ENCODE data around the gene FGF4. TPM values are rescaled to one million over a fixed set of nuclear protein-coding genes. Genes with fewer than 3 reads are reported as not detected.

The FGF4 gene
- total RNA-seq, 1 experiment from 2014 or later, result not detected

DNA sequence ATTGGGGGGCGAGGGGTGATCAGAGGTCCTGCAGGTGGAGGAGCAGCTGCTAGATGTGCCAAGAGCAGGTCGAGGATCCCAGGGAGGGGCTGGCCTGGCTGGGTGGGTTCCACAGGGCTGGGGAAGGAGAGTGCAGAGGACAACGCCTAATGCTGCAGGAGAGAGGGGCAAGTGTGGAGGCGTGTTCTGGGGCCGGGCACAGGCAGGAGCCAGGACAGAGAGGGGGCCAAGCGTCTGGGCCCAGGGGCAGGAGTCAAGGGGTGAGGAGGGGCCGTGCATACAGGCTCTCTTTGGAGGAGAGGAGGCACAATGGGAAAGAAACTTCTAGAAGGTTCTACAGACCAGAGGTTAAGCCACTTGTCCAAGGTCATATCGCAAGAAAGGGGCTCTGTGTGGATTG lies 44.6 kb downstream of the FGF4 start:
- no peak for DNase-seq (ENCODE audit: low spot score)
- intact Hi-C loops (cut with micrococcal nuclease; ENCODE audit: unreplicated experiment), result no loop called here
- BruUV-seq (replicated peaks), result no TSS peak
- Histone ChIP-seq H3K4me1 (ENCODE audit: insufficient read depth, low read length, poor library complexity, severe bottlenecking) (no peaks in the 10 kb centered on the region), H3K4me3 (ENCODE audit: low read depth, low read length, poor library complexity, severe bottlenecking) (no peak overlapping the region), H3K27ac (ENCODE audit: low read depth, low read length, poor library complexity, severe bottlenecking) (no peak overlapping the region), H3K9me3 (ENCODE audit: low read depth, low read length, poor library complexity, severe bottlenecking) (peaks cover 5% of the 10 kb centered on the region), H3K36me3 (ENCODE audit: insufficient read depth, low read length, poor library complexity, severe bottlenecking) (no peaks in the 10 kb centered on the region), H3K27me3 (replicated peaks; ENCODE audit: insufficient read depth, low read depth, low read length, poor library complexity) (no peaks in the 10 kb centered on the region)
- ChIA-PET POLR2A (ENCODE audit: low non-redundant PET) (no interaction called here), CTCF (no interaction called here)
- TF ChIP-seq, protein P1, sequence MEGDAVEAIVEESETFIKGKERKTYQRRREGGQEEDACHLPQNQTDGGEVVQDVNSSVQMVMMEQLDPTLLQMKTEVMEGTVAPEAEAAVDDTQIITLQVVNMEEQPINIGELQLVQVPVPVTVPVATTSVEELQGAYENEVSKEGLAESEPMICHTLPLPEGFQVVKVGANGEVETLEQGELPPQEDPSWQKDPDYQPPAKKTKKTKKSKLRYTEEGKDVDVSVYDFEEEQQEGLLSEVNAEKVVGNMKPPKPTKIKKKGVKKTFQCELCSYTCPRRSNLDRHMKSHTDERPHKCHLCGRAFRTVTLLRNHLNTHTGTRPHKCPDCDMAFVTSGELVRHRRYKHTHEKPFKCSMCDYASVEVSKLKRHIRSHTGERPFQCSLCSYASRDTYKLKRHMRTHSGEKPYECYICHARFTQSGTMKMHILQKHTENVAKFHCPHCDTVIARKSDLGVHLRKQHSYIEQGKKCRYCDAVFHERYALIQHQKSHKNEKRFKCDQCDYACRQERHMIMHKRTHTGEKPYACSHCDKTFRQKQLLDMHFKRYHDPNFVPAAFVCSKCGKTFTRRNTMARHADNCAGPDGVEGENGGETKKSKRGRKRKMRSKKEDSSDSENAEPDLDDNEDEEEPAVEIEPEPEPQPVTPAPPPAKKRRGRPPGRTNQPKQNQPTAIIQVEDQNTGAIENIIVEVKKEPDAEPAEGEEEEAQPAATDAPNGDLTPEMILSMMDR (conservative IDR thresholded peaks at IDR 0.05; ENCODE audit: low read depth, low read length), result no peak
- no peak for TF ChIP-seq EZH2 (IDR thresholded peaks at IDR 0.05; ENCODE audit: borderline replicate concordance, low read depth, low read length, poor library complexity, severe bottlenecking)

GRCh38 chr11:69729252-69729651 lies 45.9 kb downstream of the FGF4 start:
- H3K27me3 ChIP-seq (replicated peaks; ENCODE audit: insufficient read depth, low read depth, low read length, poor library complexity), result no peaks in the 10 kb centered on the region
- no TSS peak for BruUV-seq (replicated peaks)
- peaks cover 5% of the 10 kb centered on the region for H3K9me3 ChIP-seq (ENCODE audit: low read depth, low read length, poor library complexity, severe bottlenecking)
- intact Hi-C loops (cut with micrococcal nuclease; ENCODE audit: unreplicated experiment), result no loop called here
- H3K4me3 ChIP-seq (ENCODE audit: low read depth, low read length, poor library complexity, severe bottlenecking), result no peak overlapping the region
- no peak overlapping the region for H3K27ac ChIP-seq (ENCODE audit: low read depth, low read length, poor library complexity, severe bottlenecking)
- POLR2A ChIA-PET (ENCODE audit: low non-redundant PET), result no interaction called here
- no peaks in the 10 kb centered on the region for H3K4me1 ChIP-seq (ENCODE audit: insufficient read depth, low read length, poor library complexity, severe bottlenecking)
- TF ChIP-seq, protein P1 (conservative IDR thresholded peaks at IDR 0.05; ENCODE audit: low read depth, low read length), result no peak
- no peak for TF ChIP-seq EZH2 (IDR thresholded peaks at IDR 0.05; ENCODE audit: borderline replicate concordance, low read depth, low read length, poor library complexity, severe bottlenecking)
- DNase-seq (ENCODE audit: low spot score), result no peak
- no peaks in the 10 kb centered on the region for H3K36me3 ChIP-seq (ENCODE audit: insufficient read depth, low read length, poor library complexity, severe bottlenecking)
- CTCF ChIA-PET, result no interaction called here

GRCh38 chr11:69727266-69727665 lies 47.9 kb downstream of the FGF4 start:
- H3K36me3 ChIP-seq (ENCODE audit: insufficient read depth, low read length, poor library complexity, severe bottlenecking), result no peaks in the 10 kb centered on the region
- no peak overlapping the region for H3K4me3 ChIP-seq (ENCODE audit: low read depth, low read length, poor library complexity, severe bottlenecking)
- H3K27me3 ChIP-seq (replicated peaks; ENCODE audit: insufficient read depth, low read depth, low read length, poor library complexity), result peaks cover 7% of the 10 kb centered on the region
- ChIA-PET POLR2A (ENCODE audit: low non-redundant PET) (no interaction called here), CTCF (interaction anchor here (1.2 kb wide), 1 partner anchor 74 kb away, joined by 5 read pairs; no protein-coding TSS in a partner anchor)
- H3K9me3 ChIP-seq (ENCODE audit: low read depth, low read length, poor library complexity, severe bottlenecking), result no peaks in the 10 kb centered on the region
- no peak for DNase-seq (ENCODE audit: low spot score)
- intact Hi-C loops (cut with micrococcal nuclease; ENCODE audit: unreplicated experiment), result no loop called here
- no TSS peak for BruUV-seq (replicated peaks)
- TF ChIP-seq, protein P1 (conservative IDR thresholded peaks at IDR 0.05; ENCODE audit: low read depth, low read length), result no peak
- no peak for TF ChIP-seq EZH2 (IDR thresholded peaks at IDR 0.05; ENCODE audit: borderline replicate concordance, low read depth, low read length, poor library complexity, severe bottlenecking)
- H3K4me1 ChIP-seq (ENCODE audit: insufficient read depth, low read length, poor library complexity, severe bottlenecking), result no peaks in the 10 kb centered on the region
- H3K27ac ChIP-seq (ENCODE audit: low read depth, low read length, poor library complexity, severe bottlenecking), result no peak overlapping the region
